IMR-90 (cell line): ENCODE measurements around the gene DNAH6. TPM values are rescaled to one million over a fixed set of nuclear protein-coding genes. Genes with fewer than 3 reads are reported as not detected.

Experiments used
- ATAC-seq: fragments of 200-7000 bp; cut with Tn5 transposase; 2 replicates; pipeline ENCODE4 v1.9.1; 2020; ENCODE audit warnings: low read depth, mild to moderate bottlenecking, moderate library complexity
- BruUV-seq: library from RNA; stranded (reverse); fragments of 400-500 nt; replicated peaks from 2 replicates; lab custom pipeline; 2021; lab: Mats Ljungman, UMichigan
- CTCF ChIA-PET: fragments of 300-600 bp; formaldehyde crosslinking; extraction: SDS; loops from one replicate; lab custom pipeline; 2021; ENCODE audit warnings: antibody characterized with exemption; lab: Yijun Ruan, JAX
- POLR2A ChIA-PET: fragments of 300-600 bp; sonication (Branson Sonifier 250); formaldehyde crosslinking; loops from one replicate; lab custom pipeline; 2022; ENCODE audit warnings: antibody characterized with exemption; ENCODE audit not compliant: unreplicated experiment; lab: Charles Lee
- DNase-seq: peaks from one replicate; pipeline ENCODE4 v3.0.0; 2013
- H2AFZ ChIP-seq: replicated peaks from 2 replicates; pipeline ENCODE3; 2013; ENCODE audit warnings: low read length, mild to moderate bottlenecking; ENCODE audit not compliant: poor library complexity
- H2AK5ac ChIP-seq: 2 replicates; pipeline ENCODE4 v1.6.1; 2013; ENCODE audit warnings: low read depth, low read length, inconsistent platforms
- H2AK9ac ChIP-seq: replicated peaks from 2 replicates; pipeline ENCODE3; 2013; ENCODE audit warnings: mild to moderate bottlenecking, low read depth, low read length, moderate library complexity; ENCODE audit not compliant: poor library complexity
- H2BK120ac ChIP-seq: 2 replicates; pipeline ENCODE4 v1.6.1; 2013; ENCODE audit warnings: low read depth, low read length, inconsistent platforms
- H2BK15ac ChIP-seq: 3 replicates; pipeline ENCODE4 v1.6.1; 2013; ENCODE audit warnings: low read depth, low read length, inconsistent platforms
- H2BK20ac ChIP-seq: 2 replicates; pipeline ENCODE4 v1.6.1; 2013; ENCODE audit warnings: low read depth, mild to moderate bottlenecking, inconsistent platforms, low read length, moderate library complexity
- H2BK5ac ChIP-seq: 2 replicates; pipeline ENCODE4 v1.6.1; 2013; ENCODE audit warnings: mild to moderate bottlenecking, low read depth, low read length, inconsistent platforms; ENCODE audit not compliant: poor library complexity, severe bottlenecking
- H3K14ac ChIP-seq: replicated peaks from 2 replicates; pipeline ENCODE4 v1.6.1; 2013; ENCODE audit warnings: low read depth, low read length, inconsistent platforms
- H3K18ac ChIP-seq: 2 replicates; pipeline ENCODE4 v1.6.1; 2013; ENCODE audit warnings: low read depth, low read length, control low read depth
- H3K23ac ChIP-seq: 2 replicates; pipeline ENCODE4 v1.6.1; 2013; ENCODE audit warnings: low read depth, low read length, inconsistent platforms
- H3K27ac ChIP-seq: 2 replicates; pipeline ENCODE4 v1.5.1; 2013; ENCODE audit warnings: mild to moderate bottlenecking, control low read depth, low read length; ENCODE audit not compliant: insufficient read depth
- H3K27me3 ChIP-seq: 2 replicates; pipeline ENCODE4 v1.6.1; 2013; ENCODE audit warnings: low read length; ENCODE audit not compliant: control insufficient read depth, insufficient read depth
- H3K36me3 ChIP-seq: 2 replicates; pipeline ENCODE4 v1.6.1; 2013; ENCODE audit warnings: low read length, mixed read lengths; ENCODE audit not compliant: control insufficient read depth, insufficient read depth
- H3K4ac ChIP-seq: 2 replicates; pipeline ENCODE4 v1.6.1; 2013; ENCODE audit warnings: low read depth, low read length, inconsistent platforms
- H3K4me1 ChIP-seq: 2 replicates; pipeline ENCODE4 v1.6.1; 2013; ENCODE audit warnings: low read length, mixed read lengths; ENCODE audit not compliant: control insufficient read depth, insufficient read depth
- H3K4me2 ChIP-seq: 2 replicates; pipeline ENCODE4 v1.6.1; 2013; ENCODE audit warnings: low read depth, mild to moderate bottlenecking, control low read depth, low read length, moderate library complexity
- H3K4me3 ChIP-seq: 2 replicates; pipeline ENCODE4 v1.5.1; 2013; ENCODE audit warnings: low read depth, mild to moderate bottlenecking, control low read depth, low read length, moderate library complexity; ENCODE audit not compliant: insufficient read depth
- H3K56ac ChIP-seq: 2 replicates; pipeline ENCODE4 v1.6.1; 2013; ENCODE audit warnings: low read length, inconsistent platforms; ENCODE audit not compliant: insufficient read depth; ENCODE audit errors: extremely low read depth
- H3K79me1 ChIP-seq, 2 experiments: 2 replicates each; pipeline ENCODE4 v1.6.1; 2013; ENCODE audit warnings: low read length in 2 of 2, inconsistent platforms in 1 of 2, low read depth in 1 of 2
- H3K9ac ChIP-seq: 2 replicates; pipeline ENCODE4 v1.6.1; 2013; ENCODE audit warnings: low read depth, low read length, control low read depth
- H3K9me1 ChIP-seq: 2 replicates; pipeline ENCODE4 v1.6.1; 2013; ENCODE audit warnings: low read length, inconsistent platforms; ENCODE audit not compliant: insufficient read depth
- H3K9me3 ChIP-seq: 2 replicates; pipeline ENCODE4 v1.6.1; 2013; ENCODE audit warnings: low read length; ENCODE audit not compliant: control insufficient read depth, insufficient read depth
- H4K20me1 ChIP-seq: 2 replicates; pipeline ENCODE4 v1.6.1; 2013; ENCODE audit warnings: low read length, inconsistent platforms; ENCODE audit not compliant: insufficient read depth
- H4K5ac ChIP-seq: 2 replicates; pipeline ENCODE4 v1.6.1; 2013; ENCODE audit warnings: mild to moderate bottlenecking, low read depth, low read length, control low read depth
- H4K8ac ChIP-seq, 2 experiments: 2 replicates each; pipeline ENCODE4 v1.6.1; 2013; ENCODE audit warnings: low read depth in 2 of 2, low read length in 2 of 2, control low read depth in 1 of 2, inconsistent platforms in 1 of 2
- H4K91ac ChIP-seq: 2 replicates; pipeline ENCODE4 v1.6.1; 2013; ENCODE audit warnings: low read depth, low read length, inconsistent platforms; ENCODE audit not compliant: insufficient read depth
- FOS ChIP-seq: fragments of 150-350 bp; IDR thresholded peaks from 2 replicates; pipeline ENCODE4 v1.6.1; 2016; ENCODE audit warnings: low read depth, low read length
- NFE2L2 ChIP-seq: fragments of 150-350 bp; IDR thresholded peaks from 2 replicates; pipeline ENCODE4 v1.6.1; 2016; ENCODE audit warnings: low read depth, mild to moderate bottlenecking, low read length
- WGBS, 2 experiments: methylation state at CpG; one replicate each; pipeline versions ENCODE4 v1.1.5 to v1.1.7; 2013; ENCODE audit warnings: missing lambda C conversion rate in 2 of 2; ENCODE audit not compliant: insufficient read length in 1 of 2; ENCODE audit errors: extremely low coverage in 2 of 2; 5-methylcytosine and 5-hydroxymethylcytosine counted together
- dilution Hi-C: fragments of 300-500 bp; cut with HindIII; formaldehyde crosslinking; loops from one replicate; pipeline ENCODE4 v1.14.3; 2018; ENCODE audit warnings: low sequenced_read_pairs; ENCODE audit not compliant: unreplicated experiment
- in situ Hi-C: fragments of 300-500 bp; cut with MboI; formaldehyde crosslinking; loops from 3 replicates; pipeline ENCODE4 v1.14.3; 2019; ENCODE audit warnings: low sequenced_read_pairs, inconsistent platforms, mixed read lengths
- intact Hi-C: fragments of 100-400 bp; cut with micrococcal nuclease; formaldehyde crosslinking; loops from 2 replicates; pipeline ENCODE4 v1.10.0; 2022
- polyA plus RNA-seq, 3 experiments: library from polyadenylated mRNA; depleted of rRNA; stranded (reverse); fragments of >200 nt; gene quantifications; 2 replicates each; pipeline ENCODE4 v1.2.3, GENCODE V29; 2012; ENCODE audit warnings: low replicate concordance in 1 of 3
- total RNA-seq: library from RNA; depleted of rRNA; stranded (reverse); fragments of >200 nt; gene quantifications from 2 replicates; pipeline ENCODE4 v1.2.3, GENCODE V29; 2012

Gene DNAH6
- total and polyA plus RNA-seq, 2 of the 4 experiments (the other 2 are of a cell fraction): under 0.01 to 0.07 TPM

- H2AFZ ChIP-seq: no peak overlapping the region
- ATAC-seq: no peak
- no peak overlapping the region for H2BK120ac ChIP-seq
- no peak overlapping the region for H3K27ac ChIP-seq
- intact Hi-C loops (no loop called here), dilution Hi-C loops (no loop called here), in situ Hi-C loops (loop anchor here (25.0 kb wide), 1 partner anchor 809 kb away; no protein-coding TSS in a partner anchor)
- H2BK20ac ChIP-seq: no peak overlapping the region
- H4K8ac ChIP-seq: no peak overlapping the region
- H2AK5ac ChIP-seq: no peak overlapping the region
- H3K4me3 ChIP-seq: no peak overlapping the region
- H3K79me1 ChIP-seq: no peaks in the 10 kb centered on the region
- H3K9me3 ChIP-seq: peaks cover 8% of the 10 kb centered on the region
- TF ChIP-seq FOS (no peak), NFE2L2 (no peak)
- no peak overlapping the region for H2BK15ac ChIP-seq
- no peak for DNase-seq
- H3K9ac ChIP-seq: no peak overlapping the region
- peaks cover 11% of the 10 kb centered on the region for H3K9me1 ChIP-seq
- H3K23ac ChIP-seq: no peak overlapping the region
- no peaks in the 10 kb centered on the region for H3K27me3 ChIP-seq
- H3K14ac ChIP-seq: no peak overlapping the region
- H3K36me3 ChIP-seq: no peaks in the 10 kb centered on the region
- no peak overlapping the region for H3K4ac ChIP-seq
- no CpG with 5 or more reads among the region's 1 CpG for WGBS, 2 experiments
- H3K4me1 ChIP-seq: peaks cover 6% of the 10 kb centered on the region
- no peak overlapping the region for H2AK9ac ChIP-seq
- POLR2A ChIA-PET: no interaction called here
- no peaks in the 10 kb centered on the region for H4K20me1 ChIP-seq
- H3K4me2 ChIP-seq: no peak overlapping the region
- H3K18ac ChIP-seq: no peak overlapping the region
- CTCF ChIA-PET: no interaction called here
- BruUV-seq: no TSS peak
- no peak overlapping the region for H4K5ac ChIP-seq
- H3K56ac ChIP-seq: no peak overlapping the region
- no peak overlapping the region for H2BK5ac ChIP-seq
- no peak overlapping the region for H4K91ac ChIP-seq
Measured at GRCh38 chr2:84477886-84478285, 38.4 kb upstream of the DNAH6 start.
